GM21528 (cell line): ENCODE measurements around the gene GSG1L.
"Not testable (repeated sequence)": the region's sequence is repeated elsewhere in the genome, so short reads cannot be mapped to it uniquely, and the experiment has no call there.

Source experiments
- ATAC-seq: cut with Tn5 transposase; IDR thresholded peaks from one replicate; pipeline ENCODE4 v1.9.1; 2021; ENCODE audit warnings: mild to moderate bottlenecking, moderate library complexity; ENCODE audit not compliant: unreplicated experiment, low FRiP score

The GSG1L gene

GRCh38 chr16:27920391-27920891 lies 143.1 kb downstream of the GSG1L start:
- ATAC-seq, result no peak

- no peak for ATAC-seq
Observed at GRCh38 chr16:27918755-27919154, 144.8 kb downstream of the GSG1L start.

GRCh38 chr16:27917949-27918348 lies 145.6 kb downstream of the GSG1L start:
- no peak for ATAC-seq

- ATAC-seq, result no peak
Observed at GRCh38 chr16:27911486-27911885, 152.0 kb downstream of the GSG1L start.

- ATAC-seq, result no peak
Observed at GRCh38 chr16:27907457-27907972, 156.0 kb downstream of the GSG1L start.

DNA sequence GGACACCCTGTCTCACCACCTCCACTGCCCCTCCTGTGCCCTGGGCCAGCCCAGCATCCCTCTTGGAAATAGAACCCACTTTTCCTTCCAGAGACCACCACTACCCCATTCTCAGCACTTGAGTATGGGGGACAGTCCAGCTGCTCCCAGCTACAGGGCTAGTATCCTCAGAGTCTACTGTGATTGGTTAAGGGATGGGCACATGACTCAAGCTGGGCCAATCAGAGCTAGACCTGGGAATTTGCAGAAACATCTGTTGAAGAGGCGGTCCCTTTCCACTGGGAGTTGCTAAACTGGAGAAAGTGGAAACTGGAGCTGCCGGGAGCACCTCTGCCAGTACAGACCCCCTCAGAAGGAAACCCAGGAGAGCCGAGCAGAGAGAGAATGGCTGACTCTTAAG lies 156.6 kb downstream of the GSG1L start:
- no peak for ATAC-seq

DNA sequence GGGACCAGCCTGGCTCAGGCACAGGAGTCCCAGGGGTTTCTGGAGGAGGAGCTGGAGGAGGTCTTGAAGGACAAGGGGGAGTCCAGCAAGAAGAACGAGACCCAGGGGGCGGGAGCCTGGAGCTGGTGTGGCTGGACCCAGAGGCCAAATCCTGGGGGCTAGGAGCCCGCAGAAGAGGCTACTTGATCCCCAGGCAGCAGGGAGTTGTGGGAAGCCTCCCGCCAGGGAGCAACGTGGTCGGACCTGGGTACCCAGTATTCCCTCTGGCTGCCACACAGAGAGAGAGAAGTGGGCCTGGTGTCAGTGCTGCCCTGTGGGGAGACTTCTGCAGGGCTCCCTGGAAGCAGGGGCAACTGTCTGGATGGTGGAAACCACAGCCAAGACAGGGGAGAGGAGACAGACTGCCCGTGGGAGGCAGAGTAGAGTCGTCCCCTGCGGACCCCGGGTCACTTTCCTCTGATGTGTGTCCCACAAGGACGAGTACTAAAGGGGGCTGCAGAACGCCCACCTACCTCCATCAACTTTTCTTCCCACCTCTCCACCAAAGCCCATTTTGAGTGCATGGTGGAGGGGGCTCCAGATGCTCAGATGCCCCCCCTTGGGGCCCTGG lies 160.4 kb downstream of the GSG1L start:
- ATAC-seq, result no peak

GRCh38 chr16:27902551-27902950 lies 161.0 kb downstream of the GSG1L start:
- ATAC-seq, result no peak

GRCh38 chr16:27901956-27902355 lies 161.6 kb downstream of the GSG1L start:
- no peak for ATAC-seq

GRCh38 chr16:27899736-27900135 lies 163.8 kb downstream of the GSG1L start:
- ATAC-seq, result no peak

DNA sequence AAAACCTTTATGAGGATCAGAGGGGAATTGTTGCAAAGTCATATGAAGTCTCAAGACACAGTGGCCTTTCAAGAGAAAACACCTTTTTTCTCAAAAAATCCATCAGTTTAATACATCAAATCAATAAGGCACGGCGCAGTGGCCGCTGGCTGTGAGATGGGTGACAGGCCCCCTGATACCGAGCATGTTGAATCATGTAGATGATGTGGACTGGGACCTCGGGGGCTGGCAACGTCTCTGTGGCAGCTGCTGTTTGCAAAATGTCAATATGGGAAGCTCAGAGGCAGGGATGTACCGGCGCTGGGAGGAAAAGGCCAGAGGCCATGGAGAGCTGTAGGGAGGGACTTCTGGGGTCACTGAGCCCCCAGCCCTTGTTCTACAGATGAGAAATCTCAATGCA lies 169.1 kb downstream of the GSG1L start:
- ATAC-seq, result no peak

DNA sequence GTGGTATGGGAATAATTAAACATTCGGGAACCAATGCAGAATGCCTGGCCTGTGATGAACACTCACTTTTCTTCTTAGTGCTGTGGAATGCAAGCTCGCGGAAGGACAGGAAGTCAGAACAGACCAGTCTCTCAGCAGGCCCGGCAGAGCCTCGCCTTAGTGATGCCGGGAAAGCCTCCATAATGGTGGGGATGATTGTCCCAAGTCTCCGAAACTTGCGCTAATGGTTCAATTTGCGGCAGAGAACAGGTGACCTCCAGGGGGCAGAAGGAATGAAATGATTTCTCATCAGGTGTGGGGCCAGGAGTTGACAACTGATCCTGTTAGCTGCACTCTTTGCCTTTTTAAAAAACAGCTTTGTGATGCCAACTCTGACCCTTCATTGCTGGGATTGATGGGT lies 170.6 kb downstream of the GSG1L start:
- ATAC-seq, result no peak

DNA sequence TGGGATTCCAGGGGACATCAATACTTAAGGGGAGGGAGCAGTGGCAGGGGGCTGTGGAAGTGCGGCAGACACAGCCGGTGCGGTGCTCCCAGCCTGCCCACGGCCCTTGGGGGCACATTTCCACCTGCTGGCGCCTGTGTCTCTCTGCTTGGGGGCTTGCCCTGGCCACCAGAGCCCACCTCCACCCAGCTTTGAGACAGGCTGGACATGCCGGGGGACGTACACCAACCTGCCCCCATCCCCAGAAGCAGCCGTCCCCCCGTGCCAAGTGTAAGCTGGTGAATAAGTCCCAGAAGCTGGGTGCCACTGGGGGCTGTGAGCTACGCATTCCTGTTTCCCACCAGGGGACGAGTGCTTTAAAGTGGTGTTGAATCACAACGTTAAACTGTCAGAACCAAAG lies 172.6 kb downstream of the GSG1L start:
- no peak for ATAC-seq

DNA sequence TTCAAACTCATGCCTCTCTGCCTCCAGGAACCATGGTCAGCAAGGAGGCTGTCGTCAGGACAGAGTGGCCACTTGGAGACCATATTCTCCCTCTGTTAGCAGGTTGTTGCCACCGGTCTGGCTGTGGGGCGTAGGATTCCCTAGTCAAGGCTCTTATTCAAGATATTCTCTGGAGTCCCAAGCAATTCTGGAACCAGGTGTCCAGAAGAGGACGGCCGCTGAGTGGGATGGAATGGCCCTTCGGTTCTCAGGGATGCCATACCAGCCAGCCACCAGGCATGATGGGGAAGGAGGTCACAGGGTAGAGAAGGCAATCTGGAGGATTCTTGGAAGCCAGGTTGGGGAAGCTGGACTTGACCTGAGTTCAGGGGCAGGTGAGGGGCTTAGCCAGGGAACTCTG lies 173.5 kb downstream of the GSG1L start:
- no peak for ATAC-seq

- ATAC-seq, result no peak
Observed at GRCh38 chr16:27883576-27883975, 179.9 kb downstream of the GSG1L start.

DNA sequence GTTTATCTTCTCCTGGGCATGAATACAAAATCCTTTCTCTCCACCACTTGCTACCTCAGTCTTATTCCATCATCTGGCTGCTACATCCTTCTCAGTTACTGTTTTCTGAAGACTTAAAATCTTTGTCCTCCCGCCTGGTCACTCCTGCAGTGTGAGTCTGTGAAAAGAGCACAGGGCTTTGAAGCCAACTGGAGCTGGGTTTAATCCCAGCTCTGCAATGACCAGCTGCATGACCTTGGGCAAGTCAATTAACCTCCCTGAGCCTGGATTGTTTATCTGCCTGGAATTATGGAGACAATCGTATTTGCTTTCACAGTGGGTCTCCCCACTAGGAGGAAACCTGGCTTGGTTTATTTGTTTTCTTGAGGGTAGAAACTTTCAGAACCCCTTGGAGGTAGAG lies 183.2 kb downstream of the GSG1L start:
- no peak for ATAC-seq

DNA sequence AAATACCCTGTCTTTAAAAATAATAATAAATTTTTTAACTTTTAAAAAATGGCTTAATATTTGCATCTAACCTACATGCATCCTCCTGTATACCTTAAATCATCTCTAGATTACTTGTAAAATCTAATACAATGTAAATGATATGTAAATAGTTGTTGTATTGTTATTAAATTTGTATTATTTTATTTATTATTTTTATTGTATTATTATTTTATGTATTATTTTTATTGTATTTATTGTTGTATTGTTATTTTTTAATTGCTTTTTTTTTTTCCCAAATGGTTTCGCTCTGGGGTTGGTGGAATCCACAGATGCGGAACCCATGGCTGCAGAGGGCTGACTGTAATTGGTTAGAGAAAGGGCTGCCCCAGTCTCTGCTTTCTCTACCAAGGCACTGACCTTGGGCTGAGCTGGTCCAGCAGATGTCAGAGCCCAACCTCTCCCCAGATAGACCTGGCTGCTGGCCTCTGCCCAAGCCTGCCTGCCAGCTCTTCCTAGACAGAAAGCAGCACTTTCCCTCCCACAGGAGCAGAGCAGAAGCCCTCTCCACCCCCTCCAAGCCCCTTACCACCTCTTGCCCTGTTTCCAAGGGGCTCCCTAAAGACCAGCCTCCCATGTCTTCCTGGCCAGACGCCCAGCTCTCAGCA lies 183.8 kb downstream of the GSG1L start:
- no peak for ATAC-seq

DNA sequence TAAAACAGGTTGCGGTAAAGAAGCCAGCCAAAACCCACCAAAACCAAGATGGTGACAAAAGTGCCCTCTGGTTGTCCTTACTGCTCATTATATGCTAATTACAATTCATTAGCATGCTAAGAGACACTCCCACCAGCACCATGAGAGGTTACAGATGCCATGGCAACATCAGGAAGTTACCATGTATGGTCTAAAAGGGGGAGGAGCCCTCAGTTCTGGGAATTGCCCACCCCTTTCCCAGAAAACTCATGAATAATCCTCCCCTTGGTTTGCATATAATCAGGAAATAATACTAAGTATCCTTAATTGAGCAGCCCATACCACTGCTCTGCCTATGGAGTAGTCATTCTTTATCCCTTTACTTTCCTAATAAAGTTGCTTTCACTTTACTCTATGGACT lies 190.9 kb downstream of the GSG1L start:
- ATAC-seq, result not testable (repeated sequence)

DNA sequence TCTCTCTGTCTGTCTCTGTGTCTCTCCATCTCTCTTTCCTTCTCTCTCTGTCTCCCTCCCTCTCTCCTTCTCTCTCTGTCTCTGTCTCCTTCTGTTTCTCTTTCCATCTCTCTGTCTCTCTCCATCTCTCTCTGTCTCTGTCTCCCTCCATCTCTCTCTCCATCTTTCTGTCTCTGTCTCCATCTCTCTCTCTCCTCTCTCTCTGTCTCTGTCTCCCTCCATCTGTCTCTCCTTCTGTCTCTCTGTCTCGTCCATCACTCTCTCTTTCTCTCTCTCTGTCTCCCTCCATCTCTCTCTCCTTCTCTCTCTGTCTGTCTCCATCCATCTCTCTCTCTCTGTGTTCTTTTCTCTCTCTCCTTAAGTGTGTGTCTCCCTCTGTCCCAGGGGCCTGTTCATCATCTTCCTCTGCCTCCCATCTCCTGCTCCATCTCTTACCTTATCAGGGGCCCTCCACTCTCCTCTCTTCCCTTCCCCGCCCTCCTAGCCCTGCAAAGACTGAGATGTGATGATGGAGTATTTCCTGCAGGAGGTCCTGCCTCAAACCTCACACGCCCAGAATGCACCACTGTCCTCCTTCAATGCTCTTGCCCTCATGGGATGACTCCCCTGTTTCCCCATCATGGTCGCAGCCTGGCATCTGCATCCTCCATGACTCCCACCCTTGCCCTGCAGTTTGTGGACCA lies 193.3 kb downstream of the GSG1L start:
- no peak for ATAC-seq

DNA sequence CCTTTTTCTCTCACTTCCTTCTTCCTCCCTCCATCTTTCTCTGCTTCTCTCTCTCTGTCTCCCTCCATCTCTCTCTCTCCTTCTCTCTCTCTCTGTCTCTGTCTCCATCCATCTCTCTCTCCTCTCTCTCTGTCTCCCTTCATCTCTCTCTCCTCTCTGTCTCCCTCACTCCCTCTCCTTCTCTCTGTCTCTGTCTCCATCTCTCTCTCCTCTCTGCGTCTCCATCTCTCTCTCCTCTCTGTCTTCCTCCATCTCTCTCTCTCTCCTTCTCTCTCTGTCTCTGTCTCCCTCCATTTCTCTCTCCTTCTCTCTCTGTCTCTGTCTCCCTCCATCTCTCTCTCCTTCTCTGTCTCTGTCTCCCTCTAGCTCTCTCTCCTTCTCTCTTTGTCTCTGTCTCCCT lies 194.1 kb downstream of the GSG1L start:
- ATAC-seq, result no peak

DNA sequence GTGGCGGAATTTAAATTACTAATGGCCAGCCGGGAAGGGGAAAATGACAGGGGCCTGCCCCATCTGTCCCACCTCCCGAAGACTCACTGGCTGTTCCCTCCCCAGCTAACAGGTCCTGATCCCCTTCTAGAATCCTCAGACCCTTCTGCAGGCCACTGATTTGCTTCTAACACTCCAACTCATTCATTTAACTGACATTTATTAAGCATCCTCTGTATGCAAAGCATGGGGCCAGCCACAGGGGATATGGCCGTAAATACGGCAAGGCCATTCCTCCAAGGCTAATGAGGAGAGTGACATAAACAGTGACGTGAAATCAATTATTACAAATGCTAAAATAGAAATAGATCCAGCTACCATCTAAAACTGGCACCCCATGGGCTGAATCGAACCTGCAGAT lies 195.3 kb downstream of the GSG1L start:
- ATAC-seq, result no peak
